Measurements from ENCODE around the gene MOB3B.

MOB3B gene

GRCh38 chr9:27529316-27530278 lies at the start of gene MOB3B:
Gene MOB3B (minus strand): TSS chr9:27529814. CDS start chr9:27455550, 74,264 bp downstream.
- peak; percentile 58 to 73 for DNase-seq (ENCODE audit: low read depth in 2 of 2)

GRCh38 chr9:27573634-27574590 lies 44.3 kb upstream of the MOB3B start:
- DNase-seq (ENCODE audit: low read depth in 2 of 2), result peak; percentile 95 to 97

- DNase-seq (ENCODE audit: low read depth in 2 of 2), result peak; percentile 74 to 79
These were observed 43.5 kb upstream of the MOB3B start, which contains the start of gene C9orf72 for GRCh38 chr9:27572918-27573633. Gene C9orf72 (minus strand): TSS chr9:27573481. CDS start chr9:27567120, 6,361 bp downstream.

GRCh38 chr9:27572566-27572917 lies 42.9 kb upstream of the MOB3B start:
- DNase-seq (ENCODE audit: low read depth in 2 of 2), result peak in 1 of 2 donors; percentile 43

GRCh38 chr9:27572061-27572460 lies 42.4 kb upstream of the MOB3B start:
- no peak for DNase-seq (ENCODE audit: low read depth in 2 of 2)

- DNase-seq (ENCODE audit: low read depth in 2 of 2), result no peak
These were observed 41.4 kb upstream of the MOB3B start for GRCh38 chr9:27571011-27571410.

GRCh38 chr9:27569406-27569805 lies 39.8 kb upstream of the MOB3B start:
- no peak for DNase-seq (ENCODE audit: low read depth in 2 of 2)

- no peak for DNase-seq (ENCODE audit: low read depth in 2 of 2)
These were observed 36.5 kb upstream of the MOB3B start for GRCh38 chr9:27566118-27566517.

- DNase-seq (ENCODE audit: low read depth in 2 of 2), result no peak
These were observed 36.1 kb upstream of the MOB3B start for GRCh38 chr9:27565696-27566095.

GRCh38 chr9:27564670-27565069 lies 35.1 kb upstream of the MOB3B start:
- DNase-seq (ENCODE audit: low read depth in 2 of 2), result no peak

GRCh38 chr9:27563738-27564430 lies 34.3 kb upstream of the MOB3B start:
- DNase-seq (ENCODE audit: low read depth in 2 of 2), result no peak

- no peak for DNase-seq (ENCODE audit: low read depth in 2 of 2)
These were observed 32.1 kb upstream of the MOB3B start for GRCh38 chr9:27561685-27562084.

- DNase-seq (ENCODE audit: low read depth in 2 of 2), result no peak
These were observed 30.8 kb upstream of the MOB3B start for GRCh38 chr9:27560457-27560856.

- DNase-seq (ENCODE audit: low read depth in 2 of 2), result no peak
These were observed 28.7 kb upstream of the MOB3B start for GRCh38 chr9:27558307-27558706.

GRCh38 chr9:27556470-27556869 lies 26.9 kb upstream of the MOB3B start:
- DNase-seq (ENCODE audit: low read depth in 2 of 2), result no peak

- no peak for DNase-seq (ENCODE audit: low read depth in 2 of 2)
These were observed 25.1 kb upstream of the MOB3B start for GRCh38 chr9:27554712-27555111.

- no peak for DNase-seq (ENCODE audit: low read depth in 2 of 2)
These were observed 19.7 kb upstream of the MOB3B start for GRCh38 chr9:27549196-27549755.

GRCh38 chr9:27548055-27548741 lies 18.6 kb upstream of the MOB3B start:
- no peak for DNase-seq (ENCODE audit: low read depth in 2 of 2)

GRCh38 chr9:27545471-27545870 lies 15.9 kb upstream of the MOB3B start:
- no peak for DNase-seq (ENCODE audit: low read depth in 2 of 2)

GRCh38 chr9:27542508-27542907 lies 12.9 kb upstream of the MOB3B start:
- no peak for DNase-seq (ENCODE audit: low read depth in 2 of 2)
